HG03460 (cell line): Measurements from ENCODE around the gene VAV2.

ENCODE experiments used
- ATAC-seq: cut with Tn5 transposase; IDR thresholded peaks from one replicate; pipeline ENCODE4 v1.9.1; 2021; ENCODE audit not compliant: unreplicated experiment

Gene VAV2

DNA sequence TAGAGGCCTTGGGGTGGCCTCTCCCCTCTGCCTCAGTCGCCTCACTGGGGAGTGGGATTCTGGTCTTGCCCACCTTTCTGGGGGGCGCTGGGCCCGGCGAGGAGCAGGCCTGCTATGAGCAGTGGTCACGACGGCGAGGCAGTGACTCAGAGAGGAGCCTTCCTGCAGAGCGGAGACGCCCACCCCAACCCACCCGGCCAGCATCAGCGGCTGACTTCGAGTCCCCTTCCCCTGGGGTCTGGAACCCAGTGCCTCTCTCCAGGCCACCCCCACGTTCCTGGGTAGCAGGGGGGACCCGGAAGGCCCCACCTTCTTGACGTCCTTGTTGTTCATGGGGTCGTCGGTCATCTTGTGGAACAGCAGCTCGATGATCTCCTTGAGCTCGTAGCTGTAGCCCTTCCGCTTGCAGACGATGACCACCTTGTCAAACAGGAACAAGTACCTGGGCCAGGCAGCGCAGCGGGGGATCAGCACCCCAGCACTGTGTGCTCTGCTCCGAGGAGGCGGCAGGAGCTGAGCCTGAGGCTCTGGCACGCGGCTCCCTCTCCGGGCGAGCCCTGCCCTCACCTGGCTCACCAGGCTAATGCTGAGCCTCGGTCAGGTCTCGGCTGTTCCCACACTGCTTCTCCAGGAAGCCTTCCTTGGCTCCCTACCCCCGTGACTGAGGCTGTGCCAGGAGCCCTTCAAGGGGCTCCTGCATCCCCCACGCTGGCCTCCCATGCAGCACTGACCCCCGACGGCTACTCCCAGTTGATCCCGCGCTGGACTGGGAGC, 203.9 kb downstream of the VAV2 start:
- ATAC-seq, result no peak

DNA sequence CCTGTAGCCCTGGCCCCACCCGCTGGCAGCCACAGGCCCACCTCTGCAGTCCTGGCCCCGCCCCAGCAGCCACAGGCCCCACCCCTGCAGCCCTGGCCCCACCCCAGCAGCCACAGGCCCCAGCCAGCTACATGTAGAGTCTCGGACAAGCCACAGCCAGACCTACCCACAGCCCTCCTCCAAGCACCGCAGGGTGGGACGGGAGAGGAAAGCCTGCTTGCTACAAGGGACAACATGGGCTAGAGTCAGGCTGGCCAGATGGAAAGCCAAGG, 204.4 kb downstream of the VAV2 start:
- peak; percentile 68 for ATAC-seq

DNA sequence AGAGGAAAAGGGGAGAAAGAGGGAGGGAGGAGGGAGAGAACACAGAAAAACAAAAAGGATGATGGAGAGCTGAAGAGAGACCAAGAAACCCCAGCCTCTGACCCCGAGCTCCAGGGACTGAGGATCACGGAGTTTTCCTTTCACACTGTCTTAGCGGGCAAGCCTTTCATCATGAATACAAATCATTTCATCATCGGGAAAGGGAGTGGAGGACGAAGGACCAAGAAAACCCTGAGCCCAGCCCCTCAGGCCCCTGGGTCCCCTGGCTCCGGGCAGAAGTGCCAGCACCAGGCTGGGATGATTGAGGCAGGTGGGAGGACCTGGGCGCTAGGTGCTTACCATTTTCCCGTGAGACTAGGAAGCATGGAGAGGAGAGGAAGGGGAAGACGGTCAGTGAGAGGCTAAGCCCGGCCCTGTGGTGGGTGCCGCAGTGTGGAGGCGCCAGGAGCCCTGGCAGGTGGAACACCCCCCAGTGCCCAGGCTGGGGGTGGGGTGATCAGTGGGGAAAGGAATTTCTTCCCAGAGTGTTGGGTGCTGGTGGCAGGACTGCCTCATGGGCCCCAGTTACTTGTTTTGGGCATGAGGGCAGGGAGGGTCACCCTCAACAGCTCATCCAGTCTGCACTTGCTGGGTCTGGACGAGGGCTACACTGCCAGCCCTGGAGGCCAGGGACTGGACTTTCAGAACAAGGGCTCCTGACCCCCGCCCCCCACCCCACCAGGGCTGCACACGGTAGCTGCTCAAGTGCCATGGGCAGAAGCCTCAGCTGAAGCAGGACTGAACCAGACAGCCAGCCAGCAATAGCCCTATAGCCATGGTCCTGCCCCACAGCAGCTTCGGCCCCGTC, 205.0 kb downstream of the VAV2 start:
- ATAC-seq, result no peak

DNA sequence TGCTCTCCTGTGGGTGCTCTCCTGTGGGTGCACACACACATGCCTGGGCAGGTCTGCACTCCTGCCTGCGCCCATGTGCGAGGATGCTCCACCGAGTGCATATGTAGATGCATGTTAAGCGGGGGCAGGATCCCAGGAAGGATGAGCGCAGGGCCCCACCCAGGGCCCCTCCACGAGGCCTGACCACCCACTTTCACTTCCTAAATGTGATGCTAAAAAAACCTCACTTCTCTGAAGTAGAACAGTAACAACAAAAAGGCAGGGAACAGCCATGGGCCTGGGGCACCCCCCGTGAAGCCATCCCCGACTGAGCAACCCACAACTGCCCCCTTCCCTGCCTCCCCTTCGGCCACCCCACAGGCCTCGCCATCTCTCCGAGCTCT, 205.8 kb downstream of the VAV2 start:
- ATAC-seq, result no peak

DNA sequence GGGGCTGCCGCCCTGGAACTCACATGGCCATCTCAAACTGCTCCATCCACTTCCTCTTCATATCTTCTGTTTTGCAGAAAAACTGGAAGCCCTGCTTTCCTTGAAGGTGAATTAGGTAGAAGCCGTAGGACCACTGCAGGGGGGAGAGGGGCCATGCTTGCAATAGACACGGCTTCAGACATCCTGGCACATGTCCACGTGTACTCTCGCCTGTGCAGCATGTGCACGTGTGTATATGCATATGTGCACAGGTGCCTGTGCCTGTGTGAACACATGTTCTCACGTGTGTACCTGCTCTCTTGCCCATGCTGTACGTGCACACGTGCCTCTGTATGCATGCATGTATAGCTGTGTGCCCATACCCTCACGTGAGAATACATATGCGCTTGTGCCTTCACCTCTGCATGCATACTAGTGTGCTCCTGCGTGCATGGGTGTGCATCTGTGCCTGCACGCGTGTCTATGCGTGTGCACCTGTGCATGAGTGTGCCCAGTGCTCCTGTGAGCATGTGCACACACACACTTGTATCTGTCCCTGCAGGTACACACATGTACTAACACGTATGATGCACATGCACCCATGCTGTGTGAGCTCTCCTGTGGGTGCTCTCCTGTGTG, 206.3 kb downstream of the VAV2 start:
- ATAC-seq, result no peak

DNA sequence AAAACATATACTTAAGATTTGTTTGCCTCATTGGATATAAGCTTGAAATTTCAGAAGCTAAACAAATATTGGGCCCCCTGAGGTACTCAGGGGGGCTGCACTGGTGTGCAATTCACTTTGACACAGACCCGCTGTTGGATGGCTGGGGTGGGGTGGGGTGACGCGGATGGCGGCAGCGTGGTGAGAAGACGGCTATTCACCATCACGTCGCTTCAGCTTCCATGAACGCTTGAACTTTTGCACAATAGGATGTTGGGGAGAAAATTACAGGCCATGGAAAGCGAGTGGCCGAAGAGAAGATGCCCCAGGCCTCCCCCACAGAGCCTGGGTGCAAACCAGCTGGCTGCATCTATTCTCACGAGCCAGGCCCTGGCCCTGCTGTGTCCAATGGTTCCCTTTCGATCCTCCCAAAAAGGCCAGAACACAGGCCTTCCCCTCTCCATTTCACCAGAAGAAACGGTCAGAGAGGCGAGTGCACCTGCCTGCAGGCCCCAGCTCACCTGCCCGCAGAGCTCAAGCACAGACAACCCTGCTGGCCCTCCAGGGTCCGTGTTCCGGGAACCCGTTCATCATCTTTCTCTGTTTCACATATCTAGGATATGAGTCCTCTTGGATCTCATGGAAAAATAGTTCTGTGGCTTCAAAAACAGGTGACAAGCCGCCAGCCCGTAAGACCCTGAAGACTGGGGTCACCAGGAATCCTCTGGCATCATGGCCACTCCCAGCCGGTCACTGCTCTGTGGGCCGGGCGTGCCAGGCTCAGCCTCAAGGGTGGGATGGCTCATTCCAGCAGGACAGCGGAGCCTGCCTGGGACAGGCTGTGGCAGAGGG, 207.2 kb downstream of the VAV2 start:
- ATAC-seq, result no peak

DNA sequence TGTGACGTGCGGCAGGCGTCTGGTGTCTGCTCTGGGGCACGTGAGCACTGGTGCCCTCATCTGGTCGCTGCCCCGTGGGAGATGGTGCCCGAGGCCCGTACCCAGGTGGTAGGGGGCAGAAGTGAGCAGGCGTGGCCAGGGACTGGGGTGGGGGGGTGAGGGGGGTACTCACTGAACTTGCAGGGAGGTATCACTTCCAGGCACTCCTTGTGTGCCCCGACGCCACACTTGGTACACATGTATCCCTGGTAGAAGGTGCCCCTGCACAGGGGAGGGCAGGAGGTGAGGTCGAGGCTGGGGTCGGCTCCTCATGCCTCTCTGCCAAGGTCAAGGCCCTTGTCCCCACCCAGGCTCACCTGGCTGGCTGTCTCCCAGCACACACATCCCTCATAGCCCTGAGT, 208.8 kb downstream of the VAV2 start:
- ATAC-seq, result no peak

DNA sequence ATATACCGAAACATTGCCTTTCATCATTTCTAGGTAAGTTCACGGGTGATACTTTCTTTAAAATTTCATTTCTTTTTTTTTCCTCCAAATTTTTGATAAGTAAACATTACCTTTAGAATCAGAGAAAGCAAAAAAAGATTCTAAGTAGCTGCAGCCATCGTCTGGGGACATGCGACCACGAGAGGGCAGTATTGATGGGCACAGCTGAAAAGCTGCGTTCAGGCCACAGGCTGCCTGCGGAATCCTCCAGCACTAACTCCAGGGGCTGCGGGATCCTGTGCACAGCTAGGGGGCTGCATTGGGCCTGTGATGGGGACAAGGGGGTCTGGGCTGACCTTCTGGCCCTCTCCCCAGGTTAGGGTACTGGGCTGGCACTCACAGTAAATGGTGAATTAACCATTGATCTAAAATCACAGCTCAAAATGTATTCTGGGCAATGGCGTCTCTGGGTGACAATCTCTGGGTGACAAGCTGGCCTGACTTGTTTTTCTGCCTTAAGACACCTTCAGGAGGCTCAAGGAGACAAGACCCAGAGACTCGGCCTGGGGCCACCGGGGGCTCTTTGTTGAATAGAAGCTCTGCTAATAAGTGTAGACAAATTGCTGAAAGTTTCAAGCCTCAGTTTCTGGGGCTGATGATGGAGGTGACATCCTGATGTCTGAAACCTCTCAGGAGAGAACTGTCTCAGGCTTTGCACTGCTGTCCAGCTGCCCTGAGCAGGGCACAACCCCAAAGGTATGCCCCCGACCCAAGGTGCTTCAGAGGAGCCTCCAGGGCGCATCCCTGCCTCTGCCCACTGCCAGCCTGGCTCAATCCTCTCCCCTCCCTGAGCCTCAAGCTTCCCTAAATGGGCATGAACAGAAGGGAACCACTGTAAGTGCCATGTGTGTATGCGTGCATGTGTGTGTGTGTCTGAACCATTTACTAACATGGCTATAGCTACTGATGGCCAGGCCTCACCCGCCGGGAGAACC, 209.7 kb downstream of the VAV2 start:
- ATAC-seq, result no peak

DNA sequence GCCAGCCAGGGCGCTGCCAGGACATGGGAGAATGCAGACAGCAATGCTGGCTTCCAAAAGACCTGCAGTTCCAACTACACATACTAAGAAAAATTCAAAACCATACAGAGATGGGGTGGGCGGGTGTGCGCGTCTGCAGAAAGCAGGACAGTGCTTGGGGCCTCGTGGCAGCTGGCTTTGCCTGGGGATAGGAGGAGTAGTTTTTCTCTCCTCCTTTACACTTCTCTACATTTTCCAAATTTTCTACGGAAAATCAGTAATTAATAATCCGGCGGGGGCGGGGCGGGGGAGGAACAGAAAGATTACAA, 210.3 kb downstream of the VAV2 start:
- ATAC-seq, result no peak

DNA sequence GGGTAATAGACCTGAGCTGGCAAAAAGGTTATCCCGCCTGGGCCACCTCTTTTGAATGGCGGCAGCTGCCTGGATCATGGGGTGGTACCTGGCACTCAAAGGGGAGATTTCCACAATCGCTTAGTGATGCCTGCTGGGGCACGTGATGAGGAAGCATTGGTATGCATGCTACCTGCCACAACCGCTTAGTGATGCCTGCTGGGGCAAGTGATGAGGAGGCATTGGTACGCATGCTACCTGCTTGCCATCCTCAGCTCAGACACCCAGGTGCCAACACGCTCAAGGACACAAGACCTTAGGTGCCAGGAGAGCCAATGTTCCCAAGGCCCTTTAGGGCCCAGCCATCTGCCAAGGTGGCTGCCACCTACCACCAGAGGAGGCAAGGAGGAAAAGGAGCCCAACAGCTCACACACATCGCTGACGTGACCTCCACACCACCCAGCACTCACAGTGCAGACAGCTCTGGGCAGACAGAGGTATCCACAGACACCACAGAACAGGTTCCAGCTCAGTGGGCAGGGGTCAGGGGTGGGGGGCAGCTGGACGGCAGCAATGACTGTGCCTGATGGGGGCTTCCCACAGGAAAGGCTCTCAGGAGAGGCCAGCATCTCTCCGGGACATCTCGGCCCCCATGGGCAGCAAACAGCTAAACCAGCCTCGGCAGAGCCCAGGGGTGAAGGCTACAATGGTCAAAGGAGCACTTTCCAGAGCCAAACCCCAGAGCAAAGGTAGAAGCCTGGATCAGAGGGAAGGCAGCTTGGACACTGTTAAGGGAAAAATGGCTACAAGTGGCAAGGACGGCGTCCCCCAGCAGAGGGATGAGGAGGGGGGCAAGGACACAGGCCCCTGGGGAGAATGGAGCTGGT, 210.9 kb downstream of the VAV2 start:
- ATAC-seq, result no peak

DNA sequence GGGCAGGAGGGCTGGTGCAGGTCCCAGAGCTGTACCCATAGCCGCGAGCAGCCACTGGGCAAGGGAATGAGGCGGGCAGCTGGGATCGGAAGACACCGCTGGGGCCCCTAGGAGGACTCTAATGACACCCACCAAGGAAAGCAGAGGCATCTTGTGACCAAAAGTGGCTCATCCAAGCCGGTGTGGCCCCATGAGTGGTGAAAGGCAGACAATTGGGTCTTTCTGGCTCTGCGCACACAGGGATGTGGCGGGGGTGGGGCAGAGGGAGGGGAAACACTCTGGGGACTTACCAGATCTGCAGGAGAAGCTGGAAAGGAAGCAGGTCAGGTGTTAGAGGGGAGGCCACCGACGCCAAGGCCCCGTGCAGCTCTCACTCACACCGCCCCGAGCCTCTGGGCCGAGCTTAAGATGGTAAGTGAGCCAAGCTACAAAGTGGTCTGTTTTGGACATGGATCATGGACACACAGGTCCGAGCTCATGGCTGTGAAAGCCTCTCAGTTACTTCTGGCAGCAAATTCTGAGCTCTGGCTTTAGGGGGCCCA, 211.6 kb downstream of the VAV2 start:
- ATAC-seq, result no peak

DNA sequence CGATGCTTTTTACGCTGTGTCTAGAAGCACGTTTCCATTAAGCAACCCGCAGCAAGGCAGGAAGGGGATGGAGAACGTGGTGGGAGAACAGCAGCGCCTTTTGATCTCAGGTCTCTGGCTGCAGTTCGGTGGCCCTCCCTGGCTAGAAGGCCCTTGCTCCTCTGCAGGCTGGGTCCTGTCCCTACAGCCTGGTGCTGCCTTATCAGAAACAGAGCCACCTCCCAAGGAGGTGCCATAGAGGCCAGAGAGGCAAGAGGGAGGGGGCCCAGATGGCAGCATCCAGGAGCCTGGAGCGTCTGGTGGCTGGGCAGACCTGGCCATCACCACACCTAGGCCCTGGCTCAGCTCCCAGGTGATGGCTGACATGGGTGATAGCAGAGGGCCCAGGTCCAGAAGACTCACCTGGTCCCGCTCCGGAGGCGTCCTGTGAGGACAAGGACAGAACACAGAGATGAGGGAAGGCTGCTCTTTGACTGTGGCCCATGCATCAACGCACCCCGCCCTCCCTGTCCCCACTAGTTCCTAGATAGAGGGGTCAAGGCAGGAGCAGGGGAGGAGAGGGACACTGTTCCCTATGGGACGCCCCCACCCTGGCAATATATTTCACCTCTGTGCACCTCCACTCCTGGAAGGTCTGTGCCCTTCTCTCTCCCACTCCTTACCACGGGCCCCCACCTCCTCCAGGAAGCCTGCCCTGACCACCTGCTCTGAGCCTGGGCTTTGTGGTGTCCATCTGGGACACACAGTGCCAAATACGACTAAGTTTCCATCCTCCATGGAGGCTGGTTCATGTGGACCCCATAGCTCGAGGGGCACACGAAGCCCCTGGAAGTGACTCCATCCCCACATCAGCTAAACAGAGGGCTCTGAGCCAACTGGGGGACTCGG, 212.4 kb downstream of the VAV2 start:
- ATAC-seq, result no peak

DNA sequence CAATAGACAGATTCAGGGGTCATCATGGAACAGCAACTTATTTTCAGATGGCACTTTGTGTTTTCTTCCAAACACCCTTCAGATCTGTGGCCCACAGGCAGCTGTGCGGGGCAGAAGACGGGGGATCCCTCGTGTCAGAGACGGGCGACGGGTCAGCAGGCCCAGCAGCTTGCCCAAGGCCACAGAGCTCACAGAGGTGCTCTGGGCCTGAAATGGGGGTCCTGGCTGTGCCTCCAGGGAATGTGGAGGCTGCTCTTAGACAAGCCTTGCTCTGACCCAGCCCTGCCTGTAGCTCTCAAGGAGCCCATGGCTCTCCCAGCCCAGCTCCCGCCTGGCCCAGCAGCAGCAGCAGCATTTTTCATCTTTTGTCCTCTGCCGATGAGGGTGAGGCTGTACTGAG, 213.0 kb downstream of the VAV2 start:
- no peak for ATAC-seq

DNA sequence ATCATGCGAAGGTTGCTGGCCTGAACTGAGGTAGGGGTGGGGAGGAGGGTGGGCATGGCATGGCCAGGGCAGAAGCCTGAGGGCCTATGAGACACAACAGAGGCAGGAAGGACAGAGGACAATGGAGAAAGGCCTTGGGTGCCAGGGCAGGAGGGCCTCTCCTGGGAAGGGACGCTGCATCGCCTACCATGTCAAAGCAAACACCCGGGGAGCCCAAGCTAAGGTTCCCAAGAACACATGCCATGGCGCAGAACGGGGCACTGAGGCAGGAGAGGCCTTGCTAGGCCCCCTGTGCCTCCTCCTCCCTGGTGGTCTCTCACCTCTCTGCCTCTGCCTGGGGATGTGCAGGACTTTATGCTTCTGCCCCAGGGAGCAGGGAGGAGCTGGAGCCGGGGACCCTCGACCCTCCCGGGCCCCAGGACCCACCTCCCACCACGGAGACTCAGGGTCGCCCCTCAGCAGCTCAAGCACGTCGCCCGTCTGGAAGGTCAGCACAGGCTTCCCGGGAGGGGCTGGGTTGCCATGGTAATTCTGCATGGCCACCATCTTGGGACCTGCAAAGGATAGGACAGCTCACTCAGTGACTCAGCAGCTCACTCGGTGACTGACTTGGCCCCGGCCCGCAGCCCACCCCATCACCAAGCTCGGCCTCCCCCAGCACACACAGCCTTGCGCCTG, 213.6 kb downstream of the VAV2 start:
- no peak for ATAC-seq

DNA sequence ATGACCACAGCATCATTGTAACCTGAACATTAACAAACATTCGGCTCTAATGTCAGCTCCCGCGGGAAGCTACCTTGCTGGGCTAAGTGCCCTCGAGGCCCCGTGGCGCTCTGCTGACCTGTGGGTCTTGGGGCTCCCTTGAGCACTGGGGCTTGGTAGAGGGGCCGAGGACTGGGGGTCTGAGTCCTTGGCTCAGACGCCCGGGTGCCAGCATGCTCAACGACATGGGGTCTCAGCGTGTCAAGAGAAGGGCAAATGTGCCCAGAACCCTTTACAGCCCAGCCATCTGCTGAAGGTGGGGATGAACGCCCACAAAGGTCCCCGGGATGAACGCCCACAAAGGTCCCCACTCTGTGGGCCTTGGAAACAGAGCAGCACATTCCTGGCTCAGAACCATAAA, 214.3 kb downstream of the VAV2 start:
- ATAC-seq, result no peak

DNA sequence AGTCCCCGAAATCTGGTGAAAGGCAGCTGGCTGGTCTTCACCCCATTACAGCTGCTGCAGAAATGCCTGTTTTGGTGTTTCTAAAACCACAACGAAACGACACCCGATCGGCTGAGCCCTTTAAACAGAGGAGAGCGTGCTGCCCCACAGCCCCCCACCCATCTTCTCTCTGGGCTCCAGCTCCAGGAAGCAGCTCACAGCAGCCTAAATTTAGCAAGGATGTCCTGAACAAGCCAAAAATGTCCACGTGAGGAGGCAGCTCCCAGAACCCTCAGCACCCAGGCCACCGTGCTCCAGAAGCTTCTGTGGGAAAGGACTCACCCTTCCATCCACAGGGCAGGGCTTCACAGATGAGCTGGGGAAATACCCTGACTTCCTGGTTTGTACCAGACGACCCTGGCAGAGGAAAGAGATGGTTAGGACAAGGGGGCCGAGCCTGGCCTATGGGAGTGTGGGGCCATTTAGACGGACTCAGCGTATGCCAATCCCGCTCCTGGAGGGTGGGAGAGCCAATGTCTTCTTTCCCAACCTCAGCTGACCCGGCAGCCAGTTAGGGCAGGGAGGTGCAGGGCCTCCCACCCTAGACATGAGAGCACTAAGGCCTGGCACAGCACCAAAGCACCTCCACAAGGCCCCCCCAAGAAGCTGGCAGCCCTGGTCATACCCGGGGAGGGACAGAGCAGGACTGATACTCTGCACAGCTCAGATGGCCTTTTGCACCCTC, 214.9 kb downstream of the VAV2 start:
- no peak for ATAC-seq
